GM18526 (cell line): ENCODE measurements around the gene AP5M1.

Experiments
- POLR2A ChIP-seq: IDR thresholded peaks from 3 replicates; pipeline ENCODE4 v1.6.1; 2011; ENCODE audit not compliant: insufficient read length; ENCODE audit errors: extremely low read depth

The AP5M1 gene

GRCh38 chr14:57326253-57326652 lies 57.5 kb downstream of the AP5M1 start:
- no peak for TF ChIP-seq POLR2A

- no peak for TF ChIP-seq POLR2A
Measured at GRCh38 chr14:57329833-57330232, 61.1 kb downstream of the AP5M1 start.

- no peak for TF ChIP-seq POLR2A
Measured at GRCh38 chr14:57345106-57345505, 76.3 kb downstream of the AP5M1 start.

GRCh38 chr14:57346741-57347140 lies 78.0 kb downstream of the AP5M1 start:
- TF ChIP-seq POLR2A, result no peak
